Bladder microvascular endothelial cell (primary cell): Measurements from ENCODE around the gene DAZ1. TPM values are rescaled to one million over a fixed set of nuclear protein-coding genes. Genes with fewer than 3 reads are reported as not detected.

ENCODE experiments used
- total RNA-seq: library from RNA; depleted of rRNA; stranded (reverse); fragments of >200 nt; gene quantifications from 2 replicates; pipeline ENCODE4 v1.2.3, GENCODE V29; 2014

DAZ1 gene, protein sequence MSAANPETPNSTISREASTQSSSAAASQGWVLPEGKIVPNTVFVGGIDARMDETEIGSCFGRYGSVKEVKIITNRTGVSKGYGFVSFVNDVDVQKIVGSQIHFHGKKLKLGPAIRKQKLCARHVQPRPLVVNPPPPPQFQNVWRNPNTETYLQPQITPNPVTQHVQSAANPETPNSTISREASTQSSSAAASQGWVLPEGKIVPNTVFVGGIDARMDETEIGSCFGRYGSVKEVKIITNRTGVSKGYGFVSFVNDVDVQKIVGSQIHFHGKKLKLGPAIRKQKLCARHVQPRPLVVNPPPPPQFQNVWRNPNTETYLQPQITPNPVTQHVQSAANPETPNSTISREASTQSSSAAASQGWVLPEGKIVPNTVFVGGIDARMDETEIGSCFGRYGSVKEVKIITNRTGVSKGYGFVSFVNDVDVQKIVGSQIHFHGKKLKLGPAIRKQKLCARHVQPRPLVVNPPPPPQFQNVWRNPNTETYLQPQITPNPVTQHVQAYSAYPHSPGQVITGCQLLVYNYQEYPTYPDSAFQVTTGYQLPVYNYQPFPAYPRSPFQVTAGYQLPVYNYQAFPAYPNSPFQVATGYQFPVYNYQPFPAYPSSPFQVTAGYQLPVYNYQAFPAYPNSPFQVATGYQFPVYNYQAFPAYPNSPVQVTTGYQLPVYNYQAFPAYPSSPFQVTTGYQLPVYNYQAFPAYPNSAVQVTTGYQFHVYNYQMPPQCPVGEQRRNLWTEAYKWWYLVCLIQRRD
- not detected in 2 replicates for total RNA-seq

GRCh38 chrY:23198908-23199307 is at the start of gene DAZ1:
DAZ1 (minus strand) TSS chrY:23199008; CDS start chrY:23198800, 208 bp downstream.

DNA sequence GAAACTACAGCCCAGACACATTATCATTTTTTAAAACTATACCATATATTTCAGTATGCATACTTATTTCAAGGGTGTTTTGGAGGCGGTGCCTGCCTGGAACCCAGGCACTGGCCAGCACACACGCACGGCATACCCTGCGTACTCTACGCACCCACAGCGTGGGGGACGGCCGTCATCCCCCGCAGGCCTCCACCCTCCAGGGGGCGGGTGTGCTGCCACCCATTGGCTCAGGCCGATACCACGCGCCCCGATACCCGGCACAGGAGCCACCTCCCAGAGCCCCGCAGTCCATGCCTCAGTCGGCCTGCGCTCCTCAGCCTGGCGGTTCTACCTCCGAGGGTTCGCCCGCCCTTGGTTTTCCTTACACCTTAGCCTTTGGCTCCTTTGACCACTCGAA is 20.4 kb upstream of the DAZ1 start, which contains the start of gene DAZ2:
DAZ2 (plus strand) TSS at position 301 of the 400 bp plus-strand sequence. CDS start 208 bp downstream, outside the sequence.

Other genes starting within 250 kb of the DAZ1 start
- gene BPY2, start 214.7 kb downstream of the DAZ1 start, total RNA-seq = not detected in 2 replicates
- not detected in 2 replicates for gene DAZ2, start 20.5 kb upstream of the DAZ1 start, total RNA-seq